DND-41 (cell line): Measurements from ENCODE around the gene VLDLR.

Source experiments
- ATAC-seq: fragments of 200-7000 bp; cut with Tn5 transposase; 3 replicates; pipeline ENCODE4 v1.9.1; 2021; ENCODE audit warnings: low read depth; ENCODE audit not compliant: insufficient read depth
- DNase-seq: peaks from one replicate; pipeline ENCODE4 v3.0.0-alpha.2; 2020
- H2AFZ ChIP-seq: 2 replicates; pipeline ENCODE4 v1.6.0; 2012; ENCODE audit warnings: low read depth, low read length
- H3K27ac ChIP-seq: 2 replicates; pipeline ENCODE4 v1.5.1; 2012; ENCODE audit warnings: low read length, inconsistent platforms
- H3K27me3 ChIP-seq: fragments of 200-600 bp; sonication (generic); 2 replicates; pipeline ENCODE4 v1.6.0; 2012; ENCODE audit warnings: low read length, mild to moderate bottlenecking, inconsistent platforms; ENCODE audit not compliant: insufficient read depth, poor library complexity
- H3K36me3 ChIP-seq: 2 replicates; pipeline ENCODE4 v1.5.1; 2012; ENCODE audit warnings: low read length, inconsistent platforms; ENCODE audit not compliant: insufficient read depth
- H3K4me1 ChIP-seq: 2 replicates; pipeline ENCODE4 v1.5.1; 2012; ENCODE audit warnings: mild to moderate bottlenecking, low read length; ENCODE audit not compliant: insufficient read depth
- H3K4me2 ChIP-seq: 2 replicates; pipeline ENCODE4 v1.6.0; 2012; ENCODE audit warnings: mild to moderate bottlenecking, moderate library complexity, low read length, inconsistent platforms; ENCODE audit not compliant: insufficient read depth
- H3K4me3 ChIP-seq, 2 experiments: fragments of 200-600 bp in 1 of 2; shearing (Covaris generic) in 1 of 2; 2 replicates each; pipeline ENCODE4 v1.5.1; 2012 to 2016; ENCODE audit warnings: inconsistent platforms in 2 of 2, low read length in 2 of 2, mild to moderate bottlenecking in 2 of 2, low read depth in 1 of 2, moderate library complexity in 1 of 2
- H3K79me2 ChIP-seq: 2 replicates; pipeline ENCODE4 v1.6.0; 2012; ENCODE audit warnings: low read length, inconsistent platforms; ENCODE audit not compliant: insufficient read depth
- H3K9ac ChIP-seq: 2 replicates; pipeline ENCODE4 v1.6.0; 2012; ENCODE audit warnings: low read depth, mild to moderate bottlenecking, inconsistent platforms, low read length, moderate library complexity
- H3K9me3 ChIP-seq: 2 replicates; pipeline ENCODE4 v1.5.1; 2012; ENCODE audit warnings: low read length, moderate library complexity, mild to moderate bottlenecking, inconsistent platforms; ENCODE audit not compliant: insufficient read depth, severe bottlenecking
- H4K20me1 ChIP-seq: 2 replicates; pipeline ENCODE4 v1.6.0; 2012; ENCODE audit warnings: low read length; ENCODE audit not compliant: insufficient read depth
- CTCF ChIP-seq: IDR thresholded peaks from 2 replicates; pipeline ENCODE4 v1.5.1; 2012; ENCODE audit warnings: borderline replicate concordance, low read length, moderate library complexity, mild to moderate bottlenecking; ENCODE audit not compliant: poor library complexity, severe bottlenecking; ENCODE audit errors: extremely low read depth
- EZH2 ChIP-seq: IDR thresholded peaks from 3 replicates; pipeline ENCODE4 v1.6.1; 2012; ENCODE audit warnings: borderline replicate concordance, low read depth, mild to moderate bottlenecking, moderate library complexity, low read length, inconsistent platforms; ENCODE audit not compliant: severe bottlenecking

VLDLR gene

GRCh38 chr9:2634818-2635217 lies 13.2 kb downstream of the VLDLR start:
- Histone ChIP-seq H3K4me1 (no peaks in the 10 kb centered on the region), H3K36me3 (peaks cover 52% of the 10 kb centered on the region), H3K4me3 (no peak overlapping the region), H3K27me3 (no peaks in the 10 kb centered on the region), H2AFZ (no peak overlapping the region), H3K9me3 (no peaks in the 10 kb centered on the region), H3K4me2 (no peak overlapping the region), H3K79me2 (peaks cover 62% of the 10 kb centered on the region), H3K27ac (no peak overlapping the region), H3K9ac (no peak overlapping the region), H4K20me1 (peaks cover 48% of the 10 kb centered on the region; the same call in 1 of the 2 replicates)
- DNase-seq = no peak
- ATAC-seq = no peak
- TF ChIP-seq EZH2 = no peak

- Histone ChIP-seq H3K4me1 (no peaks in the 10 kb centered on the region), H4K20me1 (peaks cover 40% of the 10 kb centered on the region; the same call in 1 of the 2 replicates), H3K36me3 (peaks cover 63% of the 10 kb centered on the region), H3K27me3 (no peaks in the 10 kb centered on the region), H3K79me2 (peaks cover 51% of the 10 kb centered on the region), H2AFZ (no peak overlapping the region), H3K9me3 (no peaks in the 10 kb centered on the region), H3K9ac (no peak overlapping the region), H3K4me2 (no peak overlapping the region), H3K27ac (no peak overlapping the region), H3K4me3 (no peak overlapping the region)
- DNase-seq (no peak), ATAC-seq (no peak)
- TF ChIP-seq EZH2 = no peak
- TF ChIP-seq CTCF = no peak
Measured at GRCh38 chr9:2635922-2636321, 14.3 kb downstream of the VLDLR start.

- Histone ChIP-seq H3K4me2 (no peak overlapping the region), H3K36me3 (peaks cover 78% of the 10 kb centered on the region), H3K4me3 (no peak overlapping the region), H3K9ac (no peak overlapping the region), H3K27me3 (no peaks in the 10 kb centered on the region), H3K27ac (no peak overlapping the region), H3K79me2 (peaks cover 37% of the 10 kb centered on the region), H3K9me3 (no peaks in the 10 kb centered on the region), H4K20me1 (peaks cover 26% of the 10 kb centered on the region; the same call in 1 of the 2 replicates), H2AFZ (no peak overlapping the region), H3K4me1 (no peaks in the 10 kb centered on the region)
- TF ChIP-seq EZH2 = no peak
- DNase-seq = no peak
- no peak for ATAC-seq
Measured at GRCh38 chr9:2637390-2637789, 15.8 kb downstream of the VLDLR start.

- ATAC-seq (no peak), DNase-seq (no peak)
- TF ChIP-seq EZH2 (no peak), CTCF (no peak)
- Histone ChIP-seq H2AFZ (no peak overlapping the region), H3K4me1 (no peaks in the 10 kb centered on the region), H3K36me3 (peaks cover 91% of the 10 kb centered on the region), H3K4me2 (no peak overlapping the region), H4K20me1 (peaks cover 9% of the 10 kb centered on the region; the same call in 1 of the 2 replicates), H3K4me3 (no peak overlapping the region), H3K27ac (no peak overlapping the region), H3K9me3 (no peaks in the 10 kb centered on the region), H3K9ac (no peak overlapping the region), H3K79me2 (peaks cover 20% of the 10 kb centered on the region), H3K27me3 (no peaks in the 10 kb centered on the region)
Measured at GRCh38 chr9:2638871-2639673, 17.5 kb downstream of the VLDLR start.
